Inferior parietal cortex (tissue), 1 donor: ENCODE data around the gene FBXO36.
A peak's percentile ranks its signal among the peaks of the same experiment; 100 is the strongest.
"Not testable (repeated sequence)": the region's sequence is repeated elsewhere in the genome, so short reads cannot be mapped to it uniquely, and the experiment has no call there.

ENCODE experiments used
- DNase-seq: peaks from one replicate; pipeline ENCODE4 v3.0.0-alpha.2; 2016; ENCODE audit errors: extremely low spot score

The FBXO36 gene, protein sequence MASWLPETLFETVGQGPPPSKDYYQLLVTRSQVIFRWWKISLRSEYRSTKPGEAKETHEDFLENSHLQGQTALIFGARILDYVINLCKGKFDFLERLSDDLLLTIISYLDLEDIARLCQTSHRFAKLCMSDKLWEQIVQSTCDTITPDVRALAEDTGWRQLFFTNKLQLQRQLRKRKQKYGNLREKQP

GRCh38 chr2:229922449-229923386, at the start of gene FBXO36:
TSS of gene FBXO36 (plus strand) at chr2:229922503. CDS start at chr2:229922514, 11 bp downstream.
- DNase-seq, result peak; percentile 20

GRCh38 chr2:229873123-229873581, 49.2 kb upstream of the FBXO36 start:
- no peak for DNase-seq

- DNase-seq, result no peak
These were observed 47.7 kb upstream of the FBXO36 start for GRCh38 chr2:229874647-229875046.

DNA sequence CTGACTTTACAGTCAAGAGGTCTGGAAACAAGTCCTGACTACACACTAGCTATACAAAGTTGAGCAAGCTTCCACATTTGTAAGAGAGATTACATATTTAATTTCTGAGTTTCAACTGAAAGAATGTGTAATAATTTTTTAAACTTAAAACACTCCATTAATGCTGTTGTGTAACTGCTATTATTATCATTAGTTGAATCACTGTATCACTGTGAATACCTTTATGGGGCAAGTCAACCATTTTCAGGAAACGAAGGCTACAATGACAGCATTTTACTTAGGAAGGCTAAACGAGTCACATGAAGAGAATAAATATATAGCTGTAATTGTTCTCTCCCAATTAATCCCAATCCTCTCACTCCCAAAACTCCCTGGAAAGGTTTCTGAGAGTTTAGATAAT, 46.8 kb upstream of the FBXO36 start:
- DNase-seq, result no peak

DNA sequence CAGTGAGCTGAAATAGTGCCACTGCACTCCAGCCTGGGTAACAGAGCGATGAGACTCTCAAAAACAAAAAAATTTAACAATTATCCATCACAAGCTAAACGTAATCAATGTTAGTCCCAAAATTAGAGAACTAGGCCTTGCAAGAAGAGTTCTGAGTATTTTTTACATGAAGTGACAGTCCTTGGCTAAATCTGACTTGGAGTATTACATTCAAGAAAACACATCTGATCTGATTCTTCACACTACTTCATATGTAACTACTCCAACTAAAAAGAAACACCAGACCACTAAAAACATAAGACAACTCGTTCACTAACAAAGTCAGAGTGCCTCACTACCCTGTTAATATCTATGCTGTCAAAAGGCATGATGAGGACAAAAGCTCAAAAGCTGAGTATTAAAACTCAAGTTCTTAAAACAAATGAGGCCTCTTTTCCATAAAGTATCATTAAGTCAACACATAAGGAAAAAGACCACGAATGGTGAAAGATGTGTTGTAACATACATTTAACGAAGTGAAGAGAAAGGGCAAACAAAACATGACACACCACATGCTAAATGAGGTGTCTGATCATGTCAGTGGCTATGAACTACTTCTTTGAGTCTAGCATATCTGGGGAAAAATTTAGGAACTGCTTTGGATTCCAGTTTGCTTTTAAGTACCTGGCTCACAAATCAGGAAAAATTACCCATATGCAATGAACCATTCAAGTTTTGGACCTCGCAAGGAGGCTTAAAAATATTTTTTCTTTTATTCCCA, 42.9 kb upstream of the FBXO36 start:
- DNase-seq, result no peak

DNA sequence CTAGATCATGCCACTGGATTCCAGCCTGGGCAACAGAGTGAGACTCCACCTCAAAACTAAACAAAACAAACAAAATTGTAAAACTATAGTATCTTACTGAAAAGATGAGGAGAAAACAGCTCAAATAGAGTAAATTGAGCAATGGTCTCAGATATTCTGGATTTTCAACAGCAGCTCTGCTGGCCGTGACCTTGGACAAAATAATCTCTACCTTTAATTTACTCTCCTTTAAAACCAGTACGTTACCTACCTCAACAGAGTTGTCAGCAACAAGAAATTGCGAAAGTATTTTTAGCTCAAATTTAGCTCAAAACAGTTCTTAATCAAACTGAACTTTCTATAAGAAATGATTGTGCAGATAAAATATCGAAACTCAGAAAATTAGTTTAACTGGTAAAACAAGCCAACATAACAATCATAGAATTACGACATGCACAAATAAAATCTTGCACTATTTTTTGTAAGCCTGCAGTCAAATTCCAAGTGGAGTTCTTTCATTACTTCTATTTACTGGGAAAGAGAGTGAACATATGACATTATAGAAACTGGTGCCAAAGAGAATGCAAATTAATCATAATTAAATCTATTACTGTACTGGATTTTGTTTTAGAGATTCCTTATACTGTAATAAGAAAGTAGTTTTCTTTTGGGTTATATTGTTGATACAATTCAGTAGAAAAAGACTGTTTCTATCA, 41.3 kb upstream of the FBXO36 start:
- DNase-seq, result no peak

DNA sequence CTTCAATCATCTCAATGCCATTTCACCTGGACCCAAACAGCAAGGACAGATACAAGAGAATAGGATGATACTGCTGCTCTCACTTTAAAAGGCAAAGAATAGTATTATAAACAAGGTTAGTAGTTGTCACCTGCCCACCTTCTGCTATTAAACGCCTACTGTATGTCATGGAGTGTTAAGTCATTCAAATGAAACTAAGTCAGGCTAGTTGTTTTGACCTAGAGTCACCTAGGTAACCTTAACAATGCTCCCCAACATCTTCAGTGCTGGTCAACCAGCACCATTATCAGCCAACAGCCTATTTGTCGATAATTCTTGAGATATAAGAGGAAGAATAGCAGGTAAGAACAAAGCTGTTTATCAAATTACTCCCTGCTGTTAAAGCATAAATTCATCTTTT, 39.7 kb upstream of the FBXO36 start:
- DNase-seq, result no peak

DNA sequence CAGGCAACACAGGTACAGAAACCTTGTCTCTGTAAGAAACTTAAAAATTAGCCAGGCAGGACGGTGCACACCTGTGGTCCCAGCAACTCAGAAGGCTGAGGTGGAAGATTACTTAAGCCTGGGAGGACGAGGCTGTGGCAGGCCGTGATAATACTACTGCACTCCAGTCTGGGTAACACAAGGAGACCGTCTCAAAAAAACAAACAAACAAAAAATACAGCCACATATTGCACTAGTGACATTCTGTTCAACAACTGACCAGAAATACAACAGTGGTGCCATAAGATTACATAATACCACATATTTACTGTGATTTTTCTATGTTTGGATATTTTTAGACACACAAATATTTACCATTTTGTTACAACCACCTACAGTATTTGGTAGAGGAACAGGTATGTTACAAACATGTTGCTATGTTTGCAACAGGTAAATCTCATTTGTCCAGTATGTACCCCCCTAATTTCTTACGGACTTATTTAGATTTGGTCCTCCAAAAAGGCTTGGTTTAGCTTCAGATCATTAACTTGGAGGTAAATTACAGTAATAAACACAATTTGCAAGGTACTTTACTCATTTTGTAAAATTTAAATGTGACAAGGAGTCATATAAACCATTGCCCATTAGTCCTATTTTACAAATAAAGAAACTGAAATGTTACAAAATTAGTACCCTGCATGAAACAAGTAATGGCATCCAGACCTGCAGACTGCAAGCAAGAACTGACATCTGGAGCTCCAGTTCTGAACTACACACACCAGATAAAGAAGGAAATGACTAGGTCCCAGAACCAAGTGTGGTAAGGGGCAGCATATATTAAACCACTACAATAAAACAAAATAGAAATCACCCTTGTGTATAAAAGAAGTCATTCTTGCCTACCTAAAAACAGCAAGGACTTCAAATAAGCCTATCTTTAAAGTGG, 37.3 kb upstream of the FBXO36 start:
- DNase-seq, result no peak

DNA sequence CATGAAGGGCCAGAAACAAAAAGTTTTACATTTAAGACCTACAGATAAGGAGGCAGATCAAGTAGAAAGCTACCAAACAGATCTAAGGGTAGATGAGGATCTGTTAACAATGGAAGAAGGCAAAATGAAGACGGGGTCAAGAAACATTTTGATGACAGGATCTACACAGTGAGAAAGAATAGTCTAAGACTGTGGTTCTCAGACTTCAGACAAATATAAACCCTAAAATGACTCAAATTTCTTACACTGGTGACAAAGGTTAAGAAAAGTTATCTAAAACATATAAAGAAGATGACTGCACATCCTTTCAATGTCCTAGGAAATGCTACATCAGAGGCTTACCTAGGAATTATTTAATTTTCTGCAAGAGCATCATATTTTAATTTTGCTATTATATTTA, 34.9 kb upstream of the FBXO36 start:
- DNase-seq, result no peak

GRCh38 chr2:229888031-229888430, 34.3 kb upstream of the FBXO36 start:
- DNase-seq, result no peak

DNA sequence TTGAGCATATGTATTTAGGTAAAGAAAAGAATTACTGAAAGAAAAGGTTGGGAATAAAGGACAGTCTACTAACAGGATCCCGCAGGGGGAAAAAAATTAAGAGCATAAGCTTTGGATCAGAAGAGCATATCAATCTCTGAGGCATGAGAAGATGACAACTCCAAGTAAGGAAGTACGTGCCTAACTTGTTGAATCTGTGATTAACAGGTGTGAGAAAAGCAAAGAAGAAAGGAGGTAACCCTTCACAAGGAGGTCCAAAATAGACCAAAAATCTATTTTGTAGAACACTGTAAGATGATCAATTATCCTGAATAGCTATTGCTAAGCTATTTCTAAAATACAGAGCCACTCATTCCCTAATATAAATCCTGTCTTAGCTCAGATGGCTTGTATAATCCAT, 33.3 kb upstream of the FBXO36 start:
- no peak for DNase-seq

- DNase-seq, result no peak
These were observed 25.4 kb upstream of the FBXO36 start for GRCh38 chr2:229896857-229897256.

GRCh38 chr2:229899604-229900003, 22.7 kb upstream of the FBXO36 start:
- no peak for DNase-seq

DNA sequence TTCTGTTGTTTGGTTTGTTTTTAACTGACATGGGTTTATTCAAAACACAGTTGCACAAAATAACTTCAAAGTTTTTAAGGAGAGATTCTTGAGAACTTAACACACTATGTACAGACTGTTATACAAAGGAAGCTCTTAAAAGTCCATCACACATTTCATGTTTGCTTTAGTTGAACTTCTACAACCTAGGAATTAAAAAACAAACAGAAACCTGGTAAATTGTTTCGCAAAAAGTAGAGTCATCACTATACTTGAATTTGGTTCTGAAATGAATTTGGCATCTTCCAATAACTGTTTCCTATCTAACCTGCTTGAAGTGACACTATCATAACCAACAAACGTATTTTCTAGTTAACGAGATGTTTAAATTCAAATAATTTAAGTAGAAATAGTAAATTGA, 22.3 kb upstream of the FBXO36 start:
- DNase-seq, result no peak

DNA sequence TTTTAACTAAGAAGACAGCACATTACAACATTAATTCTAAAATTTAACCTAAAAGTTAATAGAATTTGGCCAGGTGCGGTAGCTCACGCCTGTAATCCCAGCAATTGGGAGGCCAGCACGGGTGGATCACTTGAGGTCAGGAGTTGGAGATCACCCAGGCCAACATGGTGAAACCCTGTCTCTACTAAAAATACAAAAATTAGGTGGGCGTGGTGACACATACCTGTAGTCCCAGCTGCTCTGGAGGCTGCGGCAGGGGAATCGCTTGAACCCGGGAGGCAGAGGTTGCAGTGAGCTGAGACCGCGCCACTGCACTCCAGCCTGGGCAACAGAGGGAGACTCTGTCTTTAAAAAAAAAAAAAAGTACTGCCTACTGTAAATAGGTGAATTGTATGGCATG, 21.8 kb upstream of the FBXO36 start:
- DNase-seq, result not testable (repeated sequence)

- no peak for DNase-seq
These were observed 20.5 kb upstream of the FBXO36 start for GRCh38 chr2:229901819-229902218.

- no peak for DNase-seq
These were observed 19.3 kb upstream of the FBXO36 start for GRCh38 chr2:229903037-229903436.

GRCh38 chr2:229905601-229906000, 16.7 kb upstream of the FBXO36 start:
- DNase-seq, result no peak

GRCh38 chr2:229909090-229909489, 13.2 kb upstream of the FBXO36 start:
- DNase-seq, result no peak

GRCh38 chr2:229910147-229910831, 12.0 kb upstream of the FBXO36 start:
- DNase-seq, result no peak
